Immature natural killer cell (primary cell): ENCODE data around the gene STK38L. TPM values are rescaled to one million over a fixed set of nuclear protein-coding genes. Genes with fewer than 3 reads are reported as not detected.

Experiments used
- DNase-seq, 3 donors: peaks; one replicate each; pipeline ENCODE4 v3.0.0; 2022; ENCODE audit warnings: mixed read lengths in 1 of 3
- H3K27ac Mint-ChIP-seq, 6 donors: one replicate each; pipeline ENCODE4 v1.8.0; 2020; ENCODE audit warnings: mixed read lengths in 6 of 6, mild to moderate bottlenecking in 5 of 6, inconsistent platforms in 4 of 6, moderate library complexity in 3 of 6
- H3K27me3 Mint-ChIP-seq, 3 donors: one replicate each; pipeline ENCODE4 v1.8.0; 2020 to 2021; ENCODE audit warnings: low read depth in 3 of 3, mild to moderate bottlenecking in 3 of 3, mixed read lengths in 3 of 3, moderate library complexity in 3 of 3, inconsistent platforms in 1 of 3
- H3K36me3 Mint-ChIP-seq, 3 donors: one replicate each; pipeline ENCODE4 v1.8.0; 2020; ENCODE audit warnings: mixed read lengths in 3 of 3, inconsistent platforms in 2 of 3, mild to moderate bottlenecking in 2 of 3
- H3K4me1 Mint-ChIP-seq, 2 donors: one replicate each; pipeline ENCODE4 v1.8.0; 2020; ENCODE audit warnings: inconsistent platforms in 2 of 2, mild to moderate bottlenecking in 2 of 2, mixed read lengths in 2 of 2, moderate library complexity in 1 of 2
- H3K4me3 Mint-ChIP-seq, 5 donors: one replicate each; pipeline ENCODE4 v1.8.0; 2020; ENCODE audit warnings: mild to moderate bottlenecking in 5 of 5, mixed read lengths in 5 of 5, inconsistent platforms in 3 of 5, moderate library complexity in 3 of 5
- H3K9me3 Mint-ChIP-seq, 6 donors: one replicate each; pipeline ENCODE4 v1.8.0; 2020; ENCODE audit warnings: mild to moderate bottlenecking in 6 of 6, mixed read lengths in 6 of 6, inconsistent platforms in 4 of 6, moderate library complexity in 3 of 6
- polyA plus RNA-seq, 3 donors: library from polyadenylated mRNA; unstranded; fragments of 300-500 nt; fragmentation: Illumina TruSeq; gene quantifications; one replicate each; pipeline ENCODE4 v1.2.3, GENCODE V29; 2021

Gene STK38L
- polyA plus RNA-seq, 3 donors from 2014 or later = 9.7 to 12.4 (median 11.7) TPM

- Mint-ChIP-seq H3K27me3 (peaks cover 0 to 2% (median 1%) of the 10 kb centered on the region in 3 donors), H3K9me3 (no peaks in the 10 kb centered on the region), H3K4me3 (no peak overlapping the region), H3K27ac (no peak overlapping the region), H3K36me3 (peaks cover 12 to 33% (median 19%) of the 10 kb centered on the region in 3 donors), H3K4me1 (no peaks in the 10 kb centered on the region)
- DNase-seq = no peak
These were observed 52.6 kb downstream of the STK38L start for GRCh38 chr12:27296674-27297073.

GRCh38 chr12:27297566-27297965 lies 53.5 kb downstream of the STK38L start:
- peaks cover 12 to 38% (median 19%) of the 10 kb centered on the region in 3 donors for H3K36me3 Mint-ChIP-seq
- no peaks in the 10 kb centered on the region for H3K4me1 Mint-ChIP-seq
- DNase-seq = no peak
- no peak overlapping the region for H3K27ac Mint-ChIP-seq
- H3K27me3 Mint-ChIP-seq = peaks cover 0 to 2% (median 1%) of the 10 kb centered on the region in 3 donors
- H3K4me3 Mint-ChIP-seq = no peak overlapping the region
- H3K9me3 Mint-ChIP-seq = no peaks in the 10 kb centered on the region

- Mint-ChIP-seq H3K4me1 (no peaks in the 10 kb centered on the region), H3K4me3 (no peak overlapping the region), H3K27me3 (peaks cover 1 to 2% (median 1%) of the 10 kb centered on the region in 3 donors), H3K27ac (no peak overlapping the region), H3K9me3 (no peaks in the 10 kb centered on the region), H3K36me3 (peaks cover 15 to 42% (median 16%) of the 10 kb centered on the region in 3 donors)
- DNase-seq = no peak
These were observed 55.0 kb downstream of the STK38L start for GRCh38 chr12:27299102-27299501.

- no peaks in the 10 kb centered on the region for H3K4me1 Mint-ChIP-seq
- H3K4me3 Mint-ChIP-seq = no peak overlapping the region
- DNase-seq = no peak
- peaks cover 0 to 1% (median 1%) of the 10 kb centered on the region in 3 donors for H3K27me3 Mint-ChIP-seq
- H3K36me3 Mint-ChIP-seq = peaks cover 15 to 42% (median 16%) of the 10 kb centered on the region in 3 donors
- H3K9me3 Mint-ChIP-seq = no peaks in the 10 kb centered on the region
- H3K27ac Mint-ChIP-seq = peak overlapping the region in 1 of 6 donors; percentile 41
These were observed 56.1 kb downstream of the STK38L start for GRCh38 chr12:27300226-27300625.

GRCh38 chr12:27303139-27304111 lies 59.3 kb downstream of the STK38L start:
- H3K9me3 Mint-ChIP-seq = no peaks in the 10 kb centered on the region
- H3K4me1 Mint-ChIP-seq = no peaks in the 10 kb centered on the region
- DNase-seq = no peak
- H3K4me3 Mint-ChIP-seq = no peak overlapping the region
- peaks cover 13 to 34% (median 14%) of the 10 kb centered on the region in 3 donors for H3K36me3 Mint-ChIP-seq
- peaks cover 0 to 1% (median 0%) of the 10 kb centered on the region in 3 donors for H3K27me3 Mint-ChIP-seq
- H3K27ac Mint-ChIP-seq = peak overlapping the region in 2 of 6 donors; percentile 4 to 43

- H3K36me3 Mint-ChIP-seq = peaks cover 0 to 28% (median 4%) of the 10 kb centered on the region in 3 donors
- H3K27me3 Mint-ChIP-seq = peaks cover 0 to 1% (median 0%) of the 10 kb centered on the region in 3 donors
- peaks cover 0 to under 1% (median 0%) of the 10 kb centered on the region in 6 donors for H3K9me3 Mint-ChIP-seq
- H3K27ac Mint-ChIP-seq = no peak overlapping the region
- DNase-seq = no peak
- H3K4me3 Mint-ChIP-seq = no peak overlapping the region
- H3K4me1 Mint-ChIP-seq = no peaks in the 10 kb centered on the region
These were observed 60.8 kb downstream of the STK38L start for GRCh38 chr12:27304856-27305255.

GRCh38 chr12:27305673-27306456 lies 61.8 kb downstream of the STK38L start:
- Mint-ChIP-seq H3K4me3 (no peak overlapping the region), H3K9me3 (peaks cover 0 to 2% (median 0%) of the 10 kb centered on the region in 6 donors), H3K4me1 (no peaks in the 10 kb centered on the region), H3K27me3 (peaks cover 0 to 1% (median 0%) of the 10 kb centered on the region in 3 donors), H3K27ac (no peak overlapping the region), H3K36me3 (peaks cover 0 to 26% (median 5%) of the 10 kb centered on the region in 3 donors)
- DNase-seq = peak; percentile 10 to 29 (median 22)

- no peak overlapping the region for H3K27ac Mint-ChIP-seq
- H3K36me3 Mint-ChIP-seq = peaks cover 11 to 30% (median 13%) of the 10 kb centered on the region in 3 donors
- no peaks in the 10 kb centered on the region for H3K27me3 Mint-ChIP-seq
- DNase-seq = no peak
- H3K9me3 Mint-ChIP-seq = peaks cover 0 to 2% (median 0%) of the 10 kb centered on the region in 6 donors
- H3K4me1 Mint-ChIP-seq = no peaks in the 10 kb centered on the region
- no peak overlapping the region for H3K4me3 Mint-ChIP-seq
These were observed 65.4 kb downstream of the STK38L start for GRCh38 chr12:27309293-27309994.

GRCh38 chr12:27309995-27310315 lies 65.9 kb downstream of the STK38L start:
- Mint-ChIP-seq H3K4me3 (no peak overlapping the region), H3K27ac (no peak overlapping the region), H3K36me3 (peaks cover 12 to 34% (median 18%) of the 10 kb centered on the region in 3 donors), H3K4me1 (no peaks in the 10 kb centered on the region), H3K27me3 (no peaks in the 10 kb centered on the region), H3K9me3 (peaks cover 0 to 2% (median 0%) of the 10 kb centered on the region in 6 donors)
- no peak for DNase-seq

GRCh38 chr12:27316947-27317346 lies 72.9 kb downstream of the STK38L start:
- H3K27me3 Mint-ChIP-seq = no peaks in the 10 kb centered on the region
- no peaks in the 10 kb centered on the region for H3K4me1 Mint-ChIP-seq
- no peak overlapping the region for H3K4me3 Mint-ChIP-seq
- no peaks in the 10 kb centered on the region for H3K9me3 Mint-ChIP-seq
- H3K36me3 Mint-ChIP-seq = peaks cover 23 to 42% (median 31%) of the 10 kb centered on the region in 3 donors
- no peak for DNase-seq
- H3K27ac Mint-ChIP-seq = no peak overlapping the region

GRCh38 chr12:27319409-27319808 lies 75.3 kb downstream of the STK38L start:
- no peaks in the 10 kb centered on the region for H3K9me3 Mint-ChIP-seq
- H3K4me1 Mint-ChIP-seq = no peaks in the 10 kb centered on the region
- no peak overlapping the region for H3K4me3 Mint-ChIP-seq
- no peak for DNase-seq
- H3K27ac Mint-ChIP-seq = no peak overlapping the region
- H3K36me3 Mint-ChIP-seq = peaks cover 19 to 35% (median 26%) of the 10 kb centered on the region in 3 donors
- H3K27me3 Mint-ChIP-seq = no peaks in the 10 kb centered on the region

- Mint-ChIP-seq H3K4me1 (no peaks in the 10 kb centered on the region), H3K4me3 (no peak overlapping the region), H3K9me3 (no peaks in the 10 kb centered on the region), H3K27ac (no peak overlapping the region), H3K27me3 (no peaks in the 10 kb centered on the region), H3K36me3 (peaks cover 19 to 31% (median 22%) of the 10 kb centered on the region in 3 donors)
- DNase-seq = no peak
These were observed 75.8 kb downstream of the STK38L start for GRCh38 chr12:27319848-27320247.

- Mint-ChIP-seq H3K27ac (no peak overlapping the region), H3K4me1 (no peaks in the 10 kb centered on the region), H3K36me3 (peaks cover 14 to 26% (median 19%) of the 10 kb centered on the region in 3 donors), H3K9me3 (no peaks in the 10 kb centered on the region), H3K27me3 (no peaks in the 10 kb centered on the region), H3K4me3 (no peak overlapping the region)
- DNase-seq = no peak
These were observed 80.4 kb downstream of the STK38L start for GRCh38 chr12:27324530-27324929.
